ENCODE results near the gene ECM1.

Gene ECM1

GRCh38 chr1:150477320-150477719 is 30.6 kb upstream of the ECM1 start:
- Histone ChIP-seq H3K4me2 (no peak overlapping the region), H3K4me1 (ENCODE audit: low read depth, poor library complexity, severe bottlenecking) (no peaks in the 10 kb centered on the region)

GRCh38 chr1:150477733-150478132 is 30.2 kb upstream of the ECM1 start:
- no peaks in the 10 kb centered on the region for H4K20me1 ChIP-seq (ENCODE audit: insufficient read depth)
- TF ChIP-seq CTCF (conservative IDR thresholded peaks at IDR 0.05; ENCODE audit: low read depth, low read length): no peak

More at GRCh38 chr1:150477320-150477719, 30.6 kb upstream of the ECM1 start:
- no peaks in the 10 kb centered on the region for H4K20me1 ChIP-seq (ENCODE audit: insufficient read depth)
- TF ChIP-seq CTCF (conservative IDR thresholded peaks at IDR 0.05; ENCODE audit: low read depth, low read length): no peak
- H3K4me3 ChIP-seq (IDR thresholded peaks at IDR 0.05; ENCODE audit: insufficient read depth, low read depth, low read length): no peak overlapping the region
- no peaks in the 10 kb centered on the region for H3K79me2 ChIP-seq (ENCODE audit: insufficient read depth, low read depth)
- no peaks in the 10 kb centered on the region; the same call in 1 of the 2 replicates for H3K36me3 ChIP-seq (ENCODE audit: insufficient read depth)
- H3K27ac ChIP-seq: no peak overlapping the region
- no peak overlapping the region for H2AFZ ChIP-seq (ENCODE audit: low read depth)
- H3K9ac ChIP-seq: no peak overlapping the region
- H3K27me3 ChIP-seq (ENCODE audit: insufficient read depth, low read depth): no peaks in the 10 kb centered on the region; the same call in 1 of the 2 replicates

GRCh38 chr1:150479370-150479769 is 28.5 kb upstream of the ECM1 start:
- H3K27ac ChIP-seq: no peak overlapping the region
- H4K20me1 ChIP-seq (ENCODE audit: insufficient read depth): no peaks in the 10 kb centered on the region
- H3K79me2 ChIP-seq (ENCODE audit: insufficient read depth, low read depth): no peaks in the 10 kb centered on the region
- no peak overlapping the region for H3K4me2 ChIP-seq
- no peak for TF ChIP-seq CTCF (conservative IDR thresholded peaks at IDR 0.05; ENCODE audit: low read depth, low read length)
- no peak overlapping the region for H2AFZ ChIP-seq (ENCODE audit: low read depth)
- no peak overlapping the region for H3K9ac ChIP-seq
- no peak overlapping the region for H3K4me3 ChIP-seq (IDR thresholded peaks at IDR 0.05; ENCODE audit: insufficient read depth, low read depth, low read length)
- no peaks in the 10 kb centered on the region for H3K4me1 ChIP-seq (ENCODE audit: low read depth, poor library complexity, severe bottlenecking)
- no peaks in the 10 kb centered on the region; the same call in 1 of the 2 replicates for H3K27me3 ChIP-seq (ENCODE audit: insufficient read depth, low read depth)
- H3K36me3 ChIP-seq (ENCODE audit: insufficient read depth): no peaks in the 10 kb centered on the region

More at GRCh38 chr1:150477733-150478132, 30.2 kb upstream of the ECM1 start:
- Histone ChIP-seq H3K9ac (no peak overlapping the region), H2AFZ (ENCODE audit: low read depth) (no peak overlapping the region), H3K27ac (no peak overlapping the region), H3K4me3 (IDR thresholded peaks at IDR 0.05; ENCODE audit: insufficient read depth, low read depth, low read length) (no peak overlapping the region), H3K4me2 (no peak overlapping the region), H3K4me1 (ENCODE audit: low read depth, poor library complexity, severe bottlenecking) (no peaks in the 10 kb centered on the region), H3K27me3 (ENCODE audit: insufficient read depth, low read depth) (no peaks in the 10 kb centered on the region; the same call in 1 of the 2 replicates), H3K36me3 (ENCODE audit: insufficient read depth) (no peaks in the 10 kb centered on the region), H3K79me2 (ENCODE audit: insufficient read depth, low read depth) (no peaks in the 10 kb centered on the region)

GRCh38 chr1:150479927-150480352 is 28.0 kb upstream of the ECM1 start:
- Histone ChIP-seq H3K4me3 (IDR thresholded peaks at IDR 0.05; ENCODE audit: insufficient read depth, low read depth, low read length) (no peak overlapping the region), H3K9ac (no peak overlapping the region), H3K79me2 (ENCODE audit: insufficient read depth, low read depth) (no peaks in the 10 kb centered on the region), H3K27me3 (ENCODE audit: insufficient read depth, low read depth) (no peaks in the 10 kb centered on the region; the same call in 1 of the 2 replicates), H2AFZ (ENCODE audit: low read depth) (no peak overlapping the region), H3K4me2 (no peak overlapping the region), H3K4me1 (ENCODE audit: low read depth, poor library complexity, severe bottlenecking) (no peaks in the 10 kb centered on the region), H4K20me1 (ENCODE audit: insufficient read depth) (no peaks in the 10 kb centered on the region), H3K36me3 (ENCODE audit: insufficient read depth) (no peaks in the 10 kb centered on the region), H3K27ac (no peak overlapping the region)
- TF ChIP-seq CTCF (conservative IDR thresholded peaks at IDR 0.05; ENCODE audit: low read depth, low read length): no peak
